Uterus (tissue), 4 donors: ENCODE results near the gene KLHL15. TPM values are rescaled to one million over a fixed set of nuclear protein-coding genes. Genes with fewer than 3 reads are reported as not detected.

Experiments
- DNase-seq, 2 donors: peaks; one replicate each; pipeline ENCODE4 v3.0.0-alpha.2; 2019 to 2020
- H3K27ac ChIP-seq, 2 donors: fragments of 200-600 bp; sonication (generic); 1 replicate in 1 of 2; 2 replicates in 1 of 2; pipeline ENCODE4 v1.5.1; 2016 to 2018
- H3K27me3 ChIP-seq, 2 donors: fragments of 200-600 bp; sonication (generic); one replicate each; pipeline ENCODE4 v1.5.1; 2018 to 2019; ENCODE audit warnings: control low read depth in 1 of 2
- H3K36me3 ChIP-seq, 2 donors: fragments of 200-600 bp; sonication (generic); one replicate each; pipeline ENCODE4 v1.5.1; 2019; ENCODE audit warnings: control low read depth in 1 of 2
- H3K4me1 ChIP-seq, 2 donors: fragments of 200-600 bp; sonication (generic); one replicate each; pipeline ENCODE4 v1.5.1; 2018 to 2019; ENCODE audit warnings: control low read depth in 1 of 2
- H3K4me3 ChIP-seq, 2 donors: fragments of 200-600 bp; sonication (generic); 1 replicate in 1 of 2; 2 replicates in 1 of 2; pipeline ENCODE4 v1.5.1; 2018 to 2019; ENCODE audit warnings: mild to moderate bottlenecking in 1 of 2
- H3K9me3 ChIP-seq, 2 donors: fragments of 200-600 bp; sonication (generic); one replicate each; pipeline ENCODE4 v1.5.1; 2019; ENCODE audit warnings: control low read depth in 1 of 2
- CTCF ChIP-seq, 4 experiments: fragments of 200-600 bp in 2 of 4; fragments of 450-650 bp in 2 of 4; sonication (generic) in 2 of 4; IDR thresholded peaks; one replicate each; pipeline ENCODE4 v1.5.1; 2016 to 2019; ENCODE audit warnings: antibody characterized with exemption in 4 of 4, mild to moderate bottlenecking in 2 of 4, moderate library complexity in 1 of 4
- POLR2A ChIP-seq, 2 donors: fragments of 450-650 bp; IDR thresholded peaks; one replicate each; pipeline ENCODE4 v1.6.1; 2016; ENCODE audit warnings: antibody characterized with exemption in 2 of 2, mild to moderate bottlenecking in 1 of 2, moderate library complexity in 1 of 2
- intact Hi-C: fragments of 100-400 bp; cut with DNase I; formaldehyde crosslinking; loops from one replicate; pipeline ENCODE4 v1.15.1; 2023; ENCODE audit warnings: low total_unique reads
- total RNA-seq, 4 donors: library from RNA; depleted of rRNA in 3 of 4; stranded (reverse); fragments of >200 nt in 3 of 4; gene quantifications; one replicate each; pipeline versions ENCODE4 v1.1.0 to v1.2.4, GENCODE V29; 2014 to 2023
- donor health status: DM: yes; HTN: yes; CAD: no.

Gene KLHL15
- total RNA-seq, 4 donors from 2014 or later = 8.7 to 47.1 (median 17.7) TPM

DNA sequence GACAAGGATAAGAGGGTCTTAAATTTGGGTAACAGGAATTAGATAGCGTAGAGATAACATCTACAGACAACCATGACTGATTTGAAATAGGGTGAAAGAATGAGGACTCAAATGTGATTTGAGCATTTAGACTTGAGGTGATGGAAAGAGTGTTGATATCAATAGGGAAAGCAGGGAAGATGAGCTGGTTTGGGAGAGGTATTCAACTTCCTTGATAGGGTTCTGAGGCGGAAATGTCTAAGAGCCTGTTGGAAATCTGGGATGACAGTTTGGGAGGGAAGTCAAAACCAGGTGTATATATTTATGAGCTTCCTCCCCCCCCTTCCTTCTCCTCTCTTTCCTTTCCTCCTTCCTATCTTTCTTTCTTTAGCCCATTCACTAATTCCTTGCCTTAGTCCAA, 36.5 kb downstream of the KLHL15 start:
- no peak overlapping the region for H3K27ac ChIP-seq
- H3K9me3 ChIP-seq = no peaks in the 10 kb centered on the region
- TF ChIP-seq CTCF (IDR thresholded peaks at IDR 0.05) = no peak
- no peak for TF ChIP-seq POLR2A (IDR thresholded peaks at IDR 0.05)
- no peak for DNase-seq
- no peak overlapping the region for H3K4me3 ChIP-seq
- no peaks in the 10 kb centered on the region for H3K27me3 ChIP-seq
- no peaks in the 10 kb centered on the region for H3K36me3 ChIP-seq
- no peaks in the 10 kb centered on the region for H3K4me1 ChIP-seq
- intact Hi-C loops = no loop called here

GRCh38 chrX:23989689-23990088, 37.3 kb downstream of the KLHL15 start:
- intact Hi-C loops = no loop called here
- no peak overlapping the region for H3K27ac ChIP-seq
- no peaks in the 10 kb centered on the region for H3K36me3 ChIP-seq
- TF ChIP-seq CTCF (IDR thresholded peaks at IDR 0.05) = no peak
- TF ChIP-seq POLR2A (IDR thresholded peaks at IDR 0.05) = no peak
- DNase-seq = no peak
- H3K27me3 ChIP-seq = no peaks in the 10 kb centered on the region
- H3K9me3 ChIP-seq = no peaks in the 10 kb centered on the region
- H3K4me3 ChIP-seq = no peak overlapping the region
- no peaks in the 10 kb centered on the region for H3K4me1 ChIP-seq

- TF ChIP-seq CTCF (IDR thresholded peaks at IDR 0.05) (no peak), POLR2A (IDR thresholded peaks at IDR 0.05) (no peak)
- DNase-seq = no peak
- Histone ChIP-seq H3K4me3 (no peak overlapping the region), H3K4me1 (no peaks in the 10 kb centered on the region), H3K27ac (no peak overlapping the region), H3K9me3 (no peaks in the 10 kb centered on the region), H3K36me3 (no peaks in the 10 kb centered on the region), H3K27me3 (peaks cover 0 to 8% of the 10 kb centered on the region in 2 donors)
- intact Hi-C loops = no loop called here
Observed at GRCh38 chrX:23982891-23983290, 44.1 kb downstream of the KLHL15 start.

GRCh38 chrX:23981711-23982110, 45.3 kb downstream of the KLHL15 start:
- no peak overlapping the region for H3K4me3 ChIP-seq
- intact Hi-C loops = no loop called here

DNA sequence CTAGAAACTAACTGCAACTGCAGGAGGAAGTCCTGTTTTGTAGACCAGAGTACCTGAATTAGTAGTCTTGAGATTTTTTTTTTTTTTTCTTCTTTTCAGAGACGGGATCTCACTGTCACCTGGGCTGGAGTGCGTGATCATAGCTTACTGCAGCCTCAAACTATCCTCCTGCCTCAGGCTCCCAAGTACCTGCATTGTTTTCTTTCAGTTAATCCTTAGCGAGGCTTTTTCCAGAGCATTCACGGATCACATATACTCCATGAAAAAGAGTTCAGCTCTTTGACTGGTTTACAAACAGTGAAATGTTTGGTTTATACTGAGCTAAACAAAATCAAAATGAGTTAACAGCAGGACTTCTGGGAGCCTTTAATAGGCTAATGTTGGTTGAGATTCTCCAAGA, 45.8 kb downstream of the KLHL15 start:
- intact Hi-C loops = no loop called here
- Histone ChIP-seq H3K27me3 (peaks cover 0 to 8% of the 10 kb centered on the region in 2 donors), H3K4me3 (no peak overlapping the region), H3K4me1 (no peaks in the 10 kb centered on the region), H3K9me3 (no peaks in the 10 kb centered on the region), H3K27ac (no peak overlapping the region), H3K36me3 (no peaks in the 10 kb centered on the region)
- DNase-seq = no peak
- TF ChIP-seq CTCF (IDR thresholded peaks at IDR 0.05) (no peak), POLR2A (IDR thresholded peaks at IDR 0.05) (no peak)

More at GRCh38 chrX:23981711-23982110, 45.3 kb downstream of the KLHL15 start:
- H3K27me3 ChIP-seq = peaks cover 0 to 8% of the 10 kb centered on the region in 2 donors
- DNase-seq = no peak
- H3K4me1 ChIP-seq = no peaks in the 10 kb centered on the region
- TF ChIP-seq POLR2A (IDR thresholded peaks at IDR 0.05) = no peak
- TF ChIP-seq CTCF (IDR thresholded peaks at IDR 0.05) = no peak
- no peak overlapping the region for H3K27ac ChIP-seq
- H3K9me3 ChIP-seq = no peaks in the 10 kb centered on the region
- H3K36me3 ChIP-seq = no peaks in the 10 kb centered on the region
